B cell (primary cell): Measurements from ENCODE around the gene TUBB8. TPM values are rescaled to one million over a fixed set of nuclear protein-coding genes. Genes with fewer than 3 reads are reported as not detected.
"Not testable (repeated sequence)": the region's sequence is repeated elsewhere in the genome, so short reads cannot be mapped to it uniquely, and the experiment has no call there.

Experiments
- ATAC-seq: fragments of 200-7000 bp; cut with Tn5 transposase; one replicate; pipeline ENCODE4 v1.10.0; 2021; ENCODE audit warnings: low read depth, mild to moderate bottlenecking, moderate number of reproducible peaks, moderate library complexity
- CTCF ChIA-PET: fragments of 350-600 bp; sonication (Branson Sonifier 250); formaldehyde crosslinking; loops from one replicate; lab custom pipeline; 2021; ENCODE audit warnings: antibody characterized with exemption, inconsistent platforms; lab: Charles Lee
- POLR2A ChIA-PET: fragments of 350-600 bp; sonication (Branson Sonifier 250); formaldehyde crosslinking; loops from one replicate; lab custom pipeline; 2021; ENCODE audit warnings: antibody characterized with exemption; lab: Charles Lee
- DNase-seq: peaks from one replicate; pipeline ENCODE4 v3.0.0; 2013
- H2AFZ ChIP-seq: 2 replicates; pipeline ENCODE4 v1.6.1; 2012; ENCODE audit warnings: mild to moderate bottlenecking, low read depth, low read length; ENCODE audit not compliant: insufficient read depth, poor library complexity, severe bottlenecking
- H3K27ac ChIP-seq, 2 donors: 1 replicate in 1 of 2; 2 replicates in 1 of 2; pipeline ENCODE4 v1.5.1; 2012 to 2013; ENCODE audit warnings: low read length in 2 of 2, mild to moderate bottlenecking in 2 of 2, moderate library complexity in 1 of 2
- H3K27me3 ChIP-seq, 4 experiments: fragments of 200-600 bp in 1 of 4; sonication (generic) in 1 of 4; replicated peaks in 1 of 4; 1 replicate in 2 of 4; 2 replicates in 2 of 4; pipeline versions ENCODE4 v1.6.1 to v1.7.0; 2013 to 2016; ENCODE audit warnings: low read length in 3 of 4, mild to moderate bottlenecking in 2 of 4, mixed read lengths in 1 of 4, moderate library complexity in 1 of 4; ENCODE audit not compliant: insufficient read depth in 4 of 4, control insufficient read depth in 3 of 4; ENCODE audit errors: control extremely low read depth in 1 of 4
- H3K36me3 ChIP-seq, 2 experiments: replicated peaks in 1 of 2; 1 replicate in 1 of 2; 2 replicates in 1 of 2; pipeline versions ENCODE4 v1.6.1 to v1.7.1; 2013; ENCODE audit warnings: low read length in 1 of 2; ENCODE audit not compliant: insufficient read depth in 2 of 2, control insufficient read depth in 1 of 2; ENCODE audit errors: control extremely low read depth in 1 of 2, extremely low read depth in 1 of 2
- H3K4me1 ChIP-seq, 2 donors: fragments of 200-600 bp in 1 of 2; sonication (generic) in 1 of 2; 1 replicate in 1 of 2; 2 replicates in 1 of 2; pipeline versions ENCODE4 v1.5.1 to v1.6.1; 2013 to 2017; ENCODE audit warnings: low read length in 2 of 2; ENCODE audit not compliant: control insufficient read depth in 2 of 2, insufficient read depth in 2 of 2
- H3K4me2 ChIP-seq: replicated peaks from 2 replicates; pipeline ENCODE3; 2012; ENCODE audit warnings: mild to moderate bottlenecking, low read depth, low read length; ENCODE audit not compliant: poor library complexity, severe bottlenecking
- H3K4me3 ChIP-seq, 5 experiments: fragments of 200-600 bp in 1 of 5; sonication (generic) in 1 of 5; 1 replicate in 3 of 5; 2 replicates in 2 of 5; pipeline versions ENCODE4 v1.5.1 to v1.7.0; 2011 to 2016; ENCODE audit warnings: low read length in 4 of 5, mild to moderate bottlenecking in 4 of 5, low read depth in 2 of 5, control low read depth in 1 of 5, moderate library complexity in 1 of 5; ENCODE audit not compliant: insufficient read depth in 1 of 5; ENCODE audit errors: control extremely low read depth in 1 of 5, extremely low read depth in 1 of 5
- H3K79me2 ChIP-seq: fragments of 200-600 bp; sonication (generic); one replicate; pipeline ENCODE4 v1.6.0; 2016; ENCODE audit warnings: low read length; ENCODE audit not compliant: control insufficient read depth, insufficient read depth
- H3K9ac ChIP-seq: fragments of 200-600 bp; sonication (generic); 2 replicates; pipeline ENCODE4 v1.6.1; 2017; ENCODE audit warnings: mild to moderate bottlenecking, low read length, moderate library complexity
- H3K9me3 ChIP-seq, 3 donors: one replicate each; pipeline versions ENCODE4 v1.6.1 to v1.7.1; 2013; ENCODE audit warnings: low read length in 2 of 3; ENCODE audit not compliant: control insufficient read depth in 2 of 3, insufficient read depth in 1 of 3; ENCODE audit errors: control extremely low read depth in 1 of 3
- H4K20me1 ChIP-seq: 2 replicates; pipeline ENCODE4 v1.6.0; 2012; ENCODE audit warnings: mild to moderate bottlenecking, low read length; ENCODE audit not compliant: insufficient read depth, control insufficient read depth, poor library complexity, severe bottlenecking
- H3K27ac Mint-ChIP-seq: one replicate; pipeline ENCODE4 v1.8.0; 2021; ENCODE audit warnings: mixed read lengths
- H3K27me3 Mint-ChIP-seq: one replicate; pipeline ENCODE4 v1.8.0; 2021; ENCODE audit warnings: mixed read lengths
- H3K4me1 Mint-ChIP-seq: one replicate; pipeline ENCODE4 v1.8.0; 2021; ENCODE audit warnings: mixed read lengths
- H3K4me3 Mint-ChIP-seq: one replicate; pipeline ENCODE4 v1.8.0; 2021; ENCODE audit warnings: mixed read lengths
- H3K9me3 Mint-ChIP-seq: one replicate; pipeline ENCODE4 v1.8.0; 2022; ENCODE audit warnings: mixed read lengths; ENCODE audit not compliant: insufficient read depth
- WGBS: methylation state at CpG from one replicate; pipeline ENCODE4 v1.1.5; 2013; ENCODE audit warnings: missing lambda C conversion rate; ENCODE audit not compliant: insufficient coverage; 5-methylcytosine and 5-hydroxymethylcytosine counted together
- intact Hi-C: fragments of 100-400 bp; cut with micrococcal nuclease; formaldehyde crosslinking; loops from one replicate; pipeline ENCODE4 v1.10.0; 2022
- polyA plus RNA-seq: library from polyadenylated mRNA; depleted of rRNA; stranded (reverse); fragments of >200 nt; gene quantifications from 2 replicates; pipeline ENCODE4 v1.2.3, GENCODE V29; 2012
- total RNA-seq, 2 donors: library from RNA; stranded (reverse); fragments of 120-200 nt in 1 of 2; gene quantifications; 1 replicate in 1 of 2; 2 replicates in 1 of 2; pipeline versions ENCODE4 v1.2.3 to v1.2.4, GENCODE V29; 2013 to 2022

The TUBB8 gene
- total and polyA plus RNA-seq, 2 donors (not counting 1 experiment from before 2014, with no cell fraction given), result 0.64 to 0.84 TPM

GRCh38 chr10:10261-10971, 38.7 kb downstream of the TUBB8 start:
- H3K4me1 Mint-ChIP-seq, DNase-seq, H3K79me2 ChIP-seq, H3K9ac ChIP-seq, POLR2A ChIA-PET, CTCF ChIA-PET, H3K4me1 ChIP-seq, H4K20me1 ChIP-seq, H3K9me3 Mint-ChIP-seq, H3K4me2 ChIP-seq, ATAC-seq, H3K27ac Mint-ChIP-seq, H3K27me3 ChIP-seq, H3K36me3 ChIP-seq, intact Hi-C loops, H3K27me3 Mint-ChIP-seq, H2AFZ ChIP-seq, H3K4me3 Mint-ChIP-seq, H3K4me3 ChIP-seq, H3K9me3 ChIP-seq, H3K27ac ChIP-seq: not testable (repeated sequence)
- no CpG with 5 or more reads among the region's 42 CpGs for WGBS

Other genes with a start within 250 kb of the TUBB8 start
- gene ZMYND11, start 86.2 kb upstream of the TUBB8 start, total RNA-seq, result 47.9 and 50.1 TPM in 2 replicates
- gene ZMYND11, start 86.2 kb upstream of the TUBB8 start, polyA plus RNA-seq, result 17.3 and 20.0 TPM in 2 replicates